HepG2 (cell line): ENCODE measurements around the gene MUCL3.

Experiments used
- FIP1L1 ChIP-seq: fragments of 200-400 bp; formaldehyde crosslinking; IDR thresholded peaks from 2 replicates; pipeline ENCODE4 v1.6.1; 2018; ENCODE audit warnings: low read depth, mild to moderate bottlenecking, low read length, moderate library complexity, borderline replicate concordance; ENCODE audit not compliant: insufficient read depth
- MED13 ChIP-seq: sonication (generic); formaldehyde crosslinking; IDR thresholded peaks from 2 replicates; pipeline ENCODE4 v1.5.0; 2020; ENCODE audit warnings: missing genetic modification reagents
- NR1H2 ChIP-seq: sonication (generic); formaldehyde crosslinking; IDR thresholded peaks from 2 replicates; pipeline ENCODE4 v1.8.1; 2022; ENCODE audit warnings: low read depth, missing genetic modification reagents, borderline replicate concordance
- PHF8 ChIP-seq: sonication (generic); formaldehyde crosslinking; IDR thresholded peaks from 2 replicates; pipeline ENCODE4 v1.5.0; 2020; ENCODE audit warnings: missing genetic modification reagents
- TAF1 ChIP-seq: sonication (generic); formaldehyde crosslinking; IDR thresholded peaks from 2 replicates; pipeline ENCODE4 v1.4.0; 2020; ENCODE audit warnings: missing genetic modification reagents
- ZFP91 ChIP-seq: sonication (generic); formaldehyde crosslinking; IDR thresholded peaks from 2 replicates; pipeline ENCODE4 v1.9.0; 2022; ENCODE audit warnings: missing genetic modification reagents, mild to moderate bottlenecking, borderline replicate concordance
- ZSCAN30 ChIP-seq: sonication (generic); formaldehyde crosslinking; IDR thresholded peaks from 2 replicates; pipeline ENCODE4 v1.5.0; 2020; ENCODE audit warnings: mild to moderate bottlenecking, missing genetic modification reagents

GRCh38 chr6:30940361-30940986 lies at the start of gene MUCL3:
- no peak for TF ChIP-seq FIP1L1
- no peak for TF ChIP-seq TAF1 (CRISPR knock-in tag)
- TF ChIP-seq ZFP91 (CRISPR knock-in tag), result no peak
- TF ChIP-seq ZSCAN30 (CRISPR knock-in tag), result no peak
- TF ChIP-seq PHF8, result no peak
- no peak for TF ChIP-seq MED13 (CRISPR knock-in tag)
- TF ChIP-seq NR1H2 (CRISPR knock-in tag), result no peak
